GM18520 (cell line): ENCODE measurements around the gene SYT8.

Source experiments
- ATAC-seq: cut with Tn5 transposase; IDR thresholded peaks from one replicate; pipeline ENCODE4 v1.9.1; 2021; ENCODE audit not compliant: unreplicated experiment

SYT8 gene

DNA sequence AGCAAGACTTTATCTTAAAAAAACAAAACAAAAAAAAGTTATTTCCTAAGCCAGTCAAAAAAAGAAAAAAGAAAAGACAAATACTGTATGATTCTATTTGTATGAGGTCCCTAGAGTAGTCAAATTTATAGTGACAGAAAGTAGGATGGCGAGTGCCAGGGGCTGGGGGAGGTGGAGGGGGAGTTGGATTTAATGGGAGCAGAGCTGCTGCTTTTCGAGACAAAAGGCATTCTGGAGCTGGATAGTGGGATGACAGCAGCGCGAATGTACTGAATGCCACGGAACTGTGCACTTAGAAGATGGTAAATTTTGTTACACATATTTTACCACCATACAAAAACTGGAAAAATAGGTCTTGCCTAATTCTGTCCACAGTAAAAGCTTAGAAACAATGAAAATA, 17.8 kb upstream of the SYT8 start:
- no peak for ATAC-seq

DNA sequence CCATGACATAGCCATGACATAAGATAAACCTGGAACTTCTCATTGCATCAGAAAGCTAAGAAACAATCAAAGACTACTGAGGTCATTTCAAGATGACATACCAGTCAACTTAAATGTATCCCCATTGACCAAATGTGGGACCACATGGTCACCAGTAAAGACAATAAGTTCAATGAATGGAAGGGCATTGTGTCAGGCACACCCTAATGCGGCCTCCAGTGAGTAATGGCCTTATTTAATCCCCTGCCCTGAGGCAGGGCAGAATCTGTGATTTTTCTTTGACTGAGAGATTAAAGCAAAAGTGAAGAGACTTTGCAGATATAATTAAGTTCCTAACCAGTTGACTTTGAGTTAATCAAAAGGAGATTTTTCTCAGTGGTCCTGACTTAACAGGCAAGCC, 17.3 kb upstream of the SYT8 start:
- no peak for ATAC-seq

DNA sequence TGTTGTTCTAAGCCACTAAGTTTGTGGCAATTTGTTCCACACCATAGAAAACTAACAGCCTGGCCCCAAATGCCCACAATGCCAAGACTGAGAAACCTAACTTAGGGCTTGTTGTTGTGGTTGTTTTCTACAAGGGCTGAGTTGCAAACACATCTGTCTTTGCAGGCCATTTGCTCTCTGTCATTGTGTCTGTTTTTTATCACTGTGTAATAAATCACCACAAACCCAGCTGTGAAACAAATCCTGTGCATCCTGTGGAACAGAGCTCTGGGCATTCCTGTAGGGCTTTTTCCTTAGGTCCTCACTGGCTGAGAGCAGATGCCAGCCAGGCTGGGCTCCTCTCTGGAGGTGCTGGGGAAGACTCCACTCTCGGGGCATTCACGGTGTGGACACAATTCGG, 15.7 kb upstream of the SYT8 start:
- ATAC-seq, result no peak

DNA sequence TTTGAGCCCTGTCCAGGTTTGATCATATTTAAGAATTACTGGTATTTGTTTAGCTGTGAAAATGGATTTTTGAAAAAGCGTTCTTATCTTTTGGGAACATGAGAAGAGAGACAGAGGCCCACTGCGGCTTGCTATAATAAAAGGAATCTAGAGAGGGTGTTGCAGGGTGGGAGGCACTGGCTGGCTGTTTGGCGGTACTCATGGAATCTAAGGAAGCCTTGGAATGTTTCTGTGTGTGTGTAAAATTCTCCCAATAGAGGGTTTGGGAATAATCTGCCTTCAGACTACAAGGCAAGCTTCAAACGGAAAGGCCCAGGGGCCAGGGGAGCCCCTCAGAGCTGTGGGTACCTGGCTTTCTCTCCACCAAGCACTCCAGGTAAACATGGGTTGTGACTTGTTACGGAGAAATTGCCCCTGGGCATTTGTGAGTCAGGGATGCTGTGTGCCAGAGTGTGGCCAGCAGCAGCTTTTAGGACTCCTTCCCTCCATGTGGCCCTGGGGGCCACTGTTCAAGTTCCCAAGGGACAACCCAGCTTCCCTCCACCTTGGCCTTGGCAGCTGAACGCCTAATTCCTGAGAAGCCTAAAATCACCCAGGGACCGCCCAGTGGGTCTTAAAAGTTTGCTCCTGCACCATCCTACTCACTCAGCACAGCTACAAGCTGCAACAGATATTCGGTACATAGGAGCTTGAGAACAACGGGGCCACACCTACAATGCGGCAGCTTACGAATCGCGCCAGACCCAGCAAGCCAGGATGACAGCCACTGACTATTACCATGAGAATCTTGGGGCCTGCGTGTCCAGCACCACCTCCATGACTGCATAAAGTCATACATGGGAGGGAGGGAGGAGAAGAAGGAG, 14.1 kb upstream of the SYT8 start:
- ATAC-seq, result no peak

DNA sequence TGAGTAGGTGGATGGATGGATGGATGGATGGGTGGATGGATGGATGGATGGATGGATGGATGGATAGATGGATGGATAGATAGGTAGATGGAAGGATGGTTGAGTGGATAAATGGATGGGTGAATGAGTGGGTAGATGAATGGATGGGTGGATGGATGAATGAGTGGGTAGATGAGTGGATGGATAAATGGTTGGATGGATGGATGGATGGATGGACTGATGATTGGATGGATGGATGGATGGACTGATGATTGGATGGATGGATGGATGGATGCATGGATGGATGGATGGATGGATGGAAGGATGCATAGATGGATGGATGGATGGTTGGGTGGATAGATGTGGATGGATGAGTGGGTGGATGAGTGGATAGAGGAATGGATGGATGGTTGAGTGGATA, 13.2 kb upstream of the SYT8 start:
- no peak for ATAC-seq

DNA sequence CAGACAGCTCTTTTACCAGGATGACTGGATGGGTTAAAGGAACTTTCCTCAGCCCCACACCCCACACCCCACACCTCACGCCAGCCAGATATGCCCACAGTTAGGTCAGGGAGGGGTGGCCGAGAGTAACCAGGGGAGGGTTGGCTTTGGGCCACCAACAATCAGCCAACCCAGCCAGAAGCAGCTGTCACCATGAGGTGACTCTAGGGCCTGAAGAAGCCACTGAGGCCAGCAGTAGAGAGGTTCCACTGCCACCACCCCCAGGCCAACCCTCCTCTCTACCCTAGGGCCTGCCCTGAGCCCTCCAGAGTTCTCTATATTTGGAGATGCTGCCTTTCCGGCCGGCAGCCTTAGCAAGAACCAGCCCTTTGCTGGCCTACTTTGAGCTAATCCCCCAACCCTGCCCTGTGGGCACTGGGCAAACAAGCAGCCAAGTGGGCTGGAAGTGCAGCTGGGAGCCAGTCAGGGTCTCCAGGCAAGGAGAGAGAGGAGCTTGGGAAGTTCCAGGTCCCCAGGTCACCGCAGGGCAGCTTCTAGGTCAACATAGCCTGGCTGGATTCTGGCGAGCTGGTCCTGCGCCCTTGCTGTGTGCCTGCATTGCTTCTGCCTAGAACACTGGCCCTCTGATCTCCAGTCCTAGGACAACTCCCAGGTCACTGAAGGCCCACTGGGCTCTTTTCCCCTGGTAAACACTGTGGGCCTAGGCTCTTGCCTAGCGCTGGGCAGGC, 12.0 kb upstream of the SYT8 start:
- ATAC-seq, result no peak

DNA sequence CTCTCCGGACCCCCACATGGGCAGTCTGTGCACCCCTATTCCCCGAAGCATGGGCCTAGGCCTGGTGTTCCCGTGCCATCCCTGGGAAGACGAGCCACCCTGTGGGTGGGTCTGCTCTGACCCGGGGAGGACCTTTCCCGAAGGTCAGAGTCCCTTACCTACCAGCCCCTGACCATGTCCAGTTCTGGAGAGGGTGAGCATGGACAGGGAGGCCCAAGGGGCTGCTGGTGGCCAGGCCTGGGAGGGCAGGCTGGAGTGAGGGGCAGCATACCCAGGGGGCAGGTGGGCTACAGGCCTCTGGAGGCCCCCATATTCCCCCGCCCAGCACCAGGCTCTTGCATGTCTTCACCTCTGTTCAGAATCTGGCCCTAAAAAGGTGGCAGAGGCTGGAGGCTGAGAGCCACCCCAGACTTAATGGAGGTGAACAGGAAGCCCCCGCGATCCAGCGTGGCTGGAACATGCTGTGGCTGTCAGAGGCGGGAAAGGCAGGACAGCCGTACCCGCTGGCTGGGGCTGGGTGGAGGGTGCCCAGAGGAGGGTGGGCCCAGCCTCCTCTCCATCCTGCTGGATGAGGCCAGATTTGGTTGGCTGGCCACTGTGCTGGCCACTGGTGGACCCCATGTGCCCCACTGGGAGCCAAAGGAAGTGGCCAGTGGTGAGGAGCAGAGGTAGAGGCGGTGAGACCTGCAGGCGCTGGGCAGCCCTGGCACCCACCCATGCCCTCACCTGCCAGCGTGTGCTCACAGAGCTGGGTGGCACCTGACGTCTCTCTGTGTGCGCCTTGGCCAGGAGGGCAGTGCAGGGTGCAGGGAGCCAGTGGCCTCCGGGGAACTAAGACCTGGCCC, 11.2 kb upstream of the SYT8 start:
- no peak for ATAC-seq

DNA sequence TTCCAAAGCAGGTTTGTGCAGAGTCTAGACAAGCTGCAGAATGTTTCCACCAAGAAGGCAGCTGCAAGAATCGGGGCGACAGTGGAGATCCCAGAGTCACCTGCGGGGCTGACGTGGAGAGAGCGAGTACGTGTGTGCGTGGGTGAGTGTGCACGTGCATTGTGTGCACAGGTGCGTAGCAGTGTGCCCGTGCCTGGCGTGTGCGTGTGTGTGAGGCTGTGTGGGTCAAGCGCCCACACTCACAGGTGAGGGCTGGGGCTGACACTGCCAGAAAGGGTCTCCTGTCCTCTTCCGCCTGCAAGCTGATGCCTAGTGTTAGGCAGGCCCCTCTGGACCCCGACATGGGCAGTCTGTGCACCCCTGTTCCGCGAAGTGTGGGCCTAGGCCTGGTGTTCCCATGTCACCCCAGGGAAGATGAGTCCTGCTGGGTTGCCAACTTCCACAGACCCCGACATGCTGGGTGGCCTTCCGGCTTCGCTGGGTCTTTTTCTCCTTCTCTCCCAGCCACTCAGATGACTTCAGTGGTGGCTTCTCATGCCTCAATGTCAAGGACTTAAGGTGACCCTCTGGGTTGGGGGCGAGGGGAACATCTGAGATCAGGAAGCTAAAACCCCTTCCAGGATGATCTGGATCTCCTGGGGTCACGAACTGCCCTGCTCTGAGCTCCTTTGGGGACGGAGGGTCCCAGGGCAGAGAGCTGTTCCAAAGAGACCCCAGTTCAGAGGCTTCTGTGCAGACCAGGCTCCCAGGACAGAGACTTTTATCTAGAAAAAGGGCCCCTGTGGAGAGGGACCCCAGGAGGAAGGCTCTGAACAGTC, 10.4 kb upstream of the SYT8 start:
- no peak for ATAC-seq

DNA sequence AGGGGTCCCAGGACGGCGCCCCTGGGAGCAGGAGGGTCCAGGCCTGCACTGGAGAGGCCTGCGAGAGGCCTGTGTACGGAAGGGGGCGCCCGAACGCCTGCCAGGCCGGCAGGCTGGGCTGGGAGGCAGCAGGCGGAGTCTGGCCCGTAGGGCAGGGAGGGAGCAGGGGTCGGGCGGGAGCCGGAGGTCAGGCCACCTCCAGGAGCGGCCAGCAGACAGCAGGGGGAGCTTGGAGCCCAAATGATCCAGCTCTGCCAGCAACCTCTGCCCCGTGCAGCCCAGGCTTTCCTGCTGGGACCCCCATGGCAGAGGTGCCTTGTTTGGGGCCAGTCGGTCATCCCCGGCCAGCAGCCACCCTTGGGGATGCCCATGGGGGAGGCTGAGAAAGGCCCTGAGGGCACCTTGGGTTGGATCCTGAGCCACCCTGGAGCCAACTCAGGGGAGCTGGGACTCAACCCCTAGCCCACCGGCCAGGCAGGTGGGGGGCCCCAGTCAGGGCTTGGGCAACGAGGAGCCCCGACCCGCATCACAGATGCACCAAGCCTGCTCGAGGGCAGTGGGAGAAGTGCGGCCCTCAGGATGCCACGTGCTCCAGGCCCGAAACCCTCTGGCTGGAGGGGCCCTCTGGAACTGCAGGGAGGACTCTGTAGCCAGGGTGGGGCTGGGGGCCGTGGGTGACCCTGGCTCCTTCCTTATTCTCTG, 9.6 kb upstream of the SYT8 start:
- ATAC-seq, result no peak

DNA sequence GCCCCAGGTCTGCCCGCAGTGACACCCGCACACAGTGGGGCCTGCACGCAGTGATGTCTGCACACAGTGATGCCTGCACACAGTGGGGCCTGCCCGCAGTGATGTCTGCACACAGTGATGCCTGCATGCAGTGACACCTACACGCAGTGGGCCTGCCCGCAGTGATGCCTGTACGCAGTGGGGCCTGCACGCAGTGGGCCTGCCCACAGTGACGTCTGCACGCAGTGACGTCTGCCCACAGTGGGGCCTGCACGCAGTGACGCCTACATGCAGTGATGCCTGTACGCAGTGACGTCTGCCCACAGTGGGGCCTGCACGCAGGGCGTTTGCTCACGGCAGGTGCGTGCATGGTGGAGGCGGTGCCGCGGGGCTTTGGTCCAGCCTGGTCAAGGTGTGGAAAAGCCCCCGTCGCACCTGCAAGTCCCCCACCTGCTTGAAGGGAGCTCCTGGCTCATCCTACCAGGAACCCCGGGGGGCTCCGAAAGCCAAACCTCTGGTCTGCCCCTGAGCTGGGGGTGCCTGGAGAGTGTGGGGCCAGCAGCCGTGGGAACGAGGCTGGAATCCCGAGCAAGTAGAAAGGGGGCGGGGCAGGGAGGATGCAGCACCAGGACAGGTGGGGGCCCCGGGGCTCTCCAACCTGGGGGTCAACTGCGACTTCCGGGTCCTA, 8.9 kb upstream of the SYT8 start:
- no peak for ATAC-seq

DNA sequence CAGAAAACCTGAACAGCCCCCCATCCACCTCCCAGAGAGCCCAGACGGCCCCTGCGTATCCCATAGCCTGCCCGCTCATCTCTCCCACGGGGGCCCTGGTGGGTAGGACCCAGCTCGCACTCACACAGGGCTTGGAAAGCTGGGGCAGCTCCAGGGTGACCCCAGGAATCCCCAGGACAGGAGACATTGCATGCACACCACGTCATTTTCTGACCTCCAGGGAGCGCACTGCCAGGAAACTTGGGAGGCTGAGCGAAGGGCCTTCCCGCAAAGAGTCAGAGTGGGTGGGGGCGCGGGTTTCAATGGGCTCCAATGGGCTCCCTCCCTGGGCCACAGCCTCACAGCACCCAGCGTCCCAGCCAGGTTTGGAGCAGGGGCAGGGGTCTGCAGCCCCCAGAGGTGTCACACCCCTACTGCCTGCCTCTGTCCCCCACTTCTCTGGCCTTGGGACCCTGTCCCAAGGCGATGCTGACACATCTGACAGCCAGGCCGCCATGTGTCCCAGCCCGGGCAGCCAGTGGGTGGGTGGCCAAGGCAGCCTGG, 8.2 kb upstream of the SYT8 start:
- ATAC-seq, result no peak

DNA sequence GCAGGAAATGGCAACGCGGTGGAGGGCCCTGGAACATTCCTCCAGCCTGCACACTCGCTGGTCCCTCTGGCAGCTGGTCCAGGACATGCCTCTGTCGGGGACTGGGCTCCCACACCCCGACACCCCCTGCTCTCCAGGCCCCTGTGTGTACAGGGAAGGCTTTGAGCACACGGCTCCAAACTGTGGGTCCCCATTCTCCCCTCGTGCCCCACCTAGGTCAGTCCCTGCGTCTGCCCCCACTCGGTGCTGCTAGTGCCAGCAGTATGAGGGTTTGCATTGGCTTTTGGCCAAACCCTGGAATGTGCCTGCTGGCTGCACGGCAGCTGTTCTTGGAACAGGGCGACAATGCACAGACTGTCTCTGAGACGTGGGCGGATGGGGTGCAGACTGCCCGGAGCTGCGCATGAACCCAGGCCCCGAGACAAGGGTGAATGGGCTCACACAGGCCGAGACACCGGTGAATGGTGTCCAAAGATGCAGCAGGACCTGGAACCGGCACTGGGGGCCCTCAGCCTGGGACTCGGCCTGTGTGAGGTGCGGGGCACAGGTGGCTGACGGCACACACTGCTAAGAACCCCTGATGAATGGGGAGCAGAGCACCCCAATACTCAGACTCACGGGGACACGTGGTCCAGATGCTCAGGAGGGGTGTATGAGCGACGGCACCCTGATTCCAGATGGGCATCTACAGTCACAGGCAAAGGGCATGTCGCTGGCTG, 7.5 kb upstream of the SYT8 start:
- ATAC-seq, result no peak

DNA sequence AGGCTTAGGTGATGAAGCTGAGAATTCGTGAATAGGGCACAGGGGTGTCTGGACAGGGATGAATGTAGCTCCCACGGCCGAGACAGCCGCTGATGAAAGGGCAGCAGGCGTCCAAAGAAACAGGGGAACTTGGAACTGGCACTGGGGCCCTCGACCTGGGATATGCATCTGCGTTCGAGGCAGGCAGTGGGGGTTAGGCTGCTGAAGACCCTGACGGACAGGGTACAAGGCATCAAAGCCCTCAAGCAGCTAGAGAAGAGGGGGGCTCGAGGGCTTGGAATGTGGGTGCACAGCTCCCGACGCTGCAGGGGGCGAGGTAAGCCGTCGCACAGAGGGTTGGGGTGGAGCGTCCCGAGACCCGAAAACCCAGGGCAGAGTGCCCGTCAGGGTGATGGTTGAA, 6.9 kb upstream of the SYT8 start:
- no peak for ATAC-seq

DNA sequence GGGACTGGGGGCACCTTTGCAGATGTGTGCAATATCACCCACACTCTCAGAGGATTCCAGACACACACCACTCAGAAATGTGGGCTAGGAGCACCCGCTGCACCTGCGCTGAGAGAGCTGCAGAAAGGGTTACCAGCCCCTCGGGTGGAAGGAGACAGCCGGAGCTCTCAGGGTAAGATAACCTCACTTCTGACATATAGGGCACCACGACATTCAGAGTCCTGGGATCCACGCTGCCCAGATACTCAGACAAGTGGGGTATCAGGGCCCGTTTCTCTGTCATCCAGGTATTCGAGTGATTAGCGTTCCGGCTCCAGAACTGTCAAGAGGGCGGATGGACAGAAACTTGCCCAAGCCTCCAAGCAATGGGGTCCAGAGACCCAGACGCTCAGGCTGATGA, 6.2 kb upstream of the SYT8 start:
- ATAC-seq, result no peak

DNA sequence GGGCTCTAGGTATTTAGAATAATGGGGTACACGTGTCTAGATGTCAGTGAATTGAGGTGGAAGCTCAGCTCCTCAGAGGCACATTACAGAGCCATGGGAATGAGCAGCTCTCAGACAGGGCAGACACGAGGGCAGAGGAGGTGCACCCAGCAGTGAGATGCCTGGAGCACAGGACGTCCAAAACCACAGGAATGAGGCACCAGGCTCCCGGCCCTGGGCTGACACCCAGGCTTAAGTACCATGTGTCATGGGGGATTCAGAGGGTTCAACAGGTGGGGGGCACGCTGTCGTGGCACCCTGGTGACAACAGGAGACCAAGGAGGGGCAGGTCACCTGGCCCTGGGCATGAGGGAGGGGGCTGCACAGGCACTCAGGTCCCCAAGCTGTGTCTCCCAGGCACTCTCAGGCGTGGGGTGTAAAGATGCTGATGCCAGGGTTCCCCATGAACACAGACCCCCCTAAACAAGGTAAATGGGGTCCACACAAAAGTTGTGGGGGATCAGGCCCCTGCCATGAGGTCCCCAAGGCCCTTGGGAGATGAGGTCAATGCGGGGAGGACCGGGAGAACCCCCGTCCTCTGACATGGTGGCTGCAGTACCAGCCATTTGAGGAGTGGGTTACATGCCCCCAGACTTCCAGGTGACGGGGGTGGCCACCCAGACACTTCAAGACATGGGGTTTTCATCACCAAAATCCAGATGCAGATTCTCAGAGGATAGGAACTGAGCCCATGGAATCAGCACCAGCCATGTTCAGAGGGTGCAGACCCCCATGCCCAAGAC, 5.6 kb upstream of the SYT8 start:
- no peak for ATAC-seq

DNA sequence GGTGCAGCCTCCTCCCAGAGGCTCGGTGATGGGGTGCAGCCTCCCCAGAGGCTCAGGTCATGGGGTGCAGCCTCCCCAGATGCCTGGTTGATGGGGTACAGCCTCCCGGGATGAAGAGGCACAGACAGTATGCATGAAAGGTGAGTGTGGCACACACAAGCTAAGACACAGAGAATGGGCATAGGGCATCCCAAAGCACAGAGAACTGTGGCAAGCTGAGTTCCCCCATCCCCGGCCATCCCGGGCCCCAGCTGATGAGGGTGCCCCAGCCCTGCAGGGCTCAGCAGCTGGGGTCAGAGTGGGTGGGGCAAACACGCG, 4.8 kb upstream of the SYT8 start:
- ATAC-seq, result no peak

DNA sequence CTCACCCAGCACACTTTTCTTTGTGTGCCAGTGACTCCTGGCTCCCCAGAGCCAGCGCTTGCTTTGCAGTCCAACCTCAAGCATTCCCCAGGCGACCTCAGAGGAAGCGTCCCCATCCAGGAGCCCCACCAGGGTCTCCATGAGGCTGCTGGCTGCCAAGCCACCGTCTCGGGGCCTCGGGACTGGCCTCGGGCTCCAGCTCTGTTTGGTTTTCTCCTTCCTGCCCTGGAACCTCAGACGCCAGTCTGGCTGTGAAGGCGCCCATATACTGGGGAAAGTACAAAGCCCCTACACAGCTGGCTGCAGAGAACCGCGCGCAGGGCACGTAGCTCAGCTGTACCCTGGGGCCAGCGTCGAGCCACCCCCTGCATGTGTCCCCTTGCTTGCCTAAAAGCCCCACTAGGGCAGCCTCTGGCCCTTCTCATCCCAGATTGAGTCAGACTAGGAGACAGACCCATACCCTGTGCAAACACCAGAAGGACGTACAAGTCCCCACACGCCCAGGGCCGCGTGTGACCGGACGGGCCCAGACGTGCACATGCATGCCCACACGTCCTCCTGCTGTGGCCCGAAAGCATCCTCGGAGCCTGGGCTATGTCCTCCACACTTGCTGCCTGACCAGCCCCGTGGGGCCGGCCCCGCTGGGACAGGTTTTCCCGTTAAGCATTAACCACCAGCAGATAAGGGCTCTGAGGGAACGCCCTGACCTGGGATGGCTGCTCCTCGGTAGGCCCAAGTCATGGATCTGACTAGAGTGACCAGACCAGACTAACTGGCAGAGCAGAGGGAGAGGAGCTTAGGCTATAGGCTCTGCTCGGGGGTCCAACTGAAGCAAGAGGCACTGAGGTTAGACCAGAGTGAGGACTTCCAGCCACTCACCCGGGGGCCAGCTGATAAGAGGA, 4.2 kb upstream of the SYT8 start:
- ATAC-seq, result no peak
